ENCODE measurements around the gene TEAD3.

GRCh38 chr6:35473850-35474130 lies 23.1 kb downstream of the TEAD3 start:
- no peak for TF ChIP-seq CTCF (IDR thresholded peaks at IDR 0.05)
- no peak for TF ChIP-seq EP300 (IDR thresholded peaks at IDR 0.05)
- TF ChIP-seq POLR2A (IDR thresholded peaks at IDR 0.05): no peak
